ENCODE results near the gene IRAG1. TPM values are rescaled to one million over a fixed set of nuclear protein-coding genes. Genes with fewer than 3 reads are reported as not detected.

IRAG1 gene
- total and polyA plus RNA-seq, 2 experiments from 2014 or later: 1.5 to 2.7 TPM

DNA sequence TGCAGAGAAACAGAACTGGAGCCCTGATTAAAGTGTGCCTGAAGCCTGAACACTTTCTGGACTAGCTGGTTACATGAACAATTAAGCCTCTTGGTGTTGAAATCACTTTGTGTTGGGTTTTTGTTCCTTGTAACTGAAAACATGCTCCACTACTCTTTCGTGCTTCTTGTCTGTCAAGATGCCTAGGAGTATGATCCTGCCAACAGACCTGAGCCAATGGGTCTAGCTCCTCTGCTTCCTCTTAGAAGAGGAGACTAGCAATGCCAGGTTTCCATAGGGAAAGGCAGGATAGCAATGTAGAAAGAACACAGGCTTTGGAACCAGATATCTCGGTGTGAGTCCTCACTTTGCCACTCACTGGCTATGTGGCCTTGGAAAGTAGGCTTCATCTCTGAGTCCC is 40.3 kb downstream of the IRAG1 start (continued):
- TF ChIP-seq, protein P1, sequence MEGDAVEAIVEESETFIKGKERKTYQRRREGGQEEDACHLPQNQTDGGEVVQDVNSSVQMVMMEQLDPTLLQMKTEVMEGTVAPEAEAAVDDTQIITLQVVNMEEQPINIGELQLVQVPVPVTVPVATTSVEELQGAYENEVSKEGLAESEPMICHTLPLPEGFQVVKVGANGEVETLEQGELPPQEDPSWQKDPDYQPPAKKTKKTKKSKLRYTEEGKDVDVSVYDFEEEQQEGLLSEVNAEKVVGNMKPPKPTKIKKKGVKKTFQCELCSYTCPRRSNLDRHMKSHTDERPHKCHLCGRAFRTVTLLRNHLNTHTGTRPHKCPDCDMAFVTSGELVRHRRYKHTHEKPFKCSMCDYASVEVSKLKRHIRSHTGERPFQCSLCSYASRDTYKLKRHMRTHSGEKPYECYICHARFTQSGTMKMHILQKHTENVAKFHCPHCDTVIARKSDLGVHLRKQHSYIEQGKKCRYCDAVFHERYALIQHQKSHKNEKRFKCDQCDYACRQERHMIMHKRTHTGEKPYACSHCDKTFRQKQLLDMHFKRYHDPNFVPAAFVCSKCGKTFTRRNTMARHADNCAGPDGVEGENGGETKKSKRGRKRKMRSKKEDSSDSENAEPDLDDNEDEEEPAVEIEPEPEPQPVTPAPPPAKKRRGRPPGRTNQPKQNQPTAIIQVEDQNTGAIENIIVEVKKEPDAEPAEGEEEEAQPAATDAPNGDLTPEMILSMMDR (conservative IDR thresholded peaks at IDR 0.05; ENCODE audit: low read depth in 2 of 2): no peak
- TF ChIP-seq, protein P2, sequence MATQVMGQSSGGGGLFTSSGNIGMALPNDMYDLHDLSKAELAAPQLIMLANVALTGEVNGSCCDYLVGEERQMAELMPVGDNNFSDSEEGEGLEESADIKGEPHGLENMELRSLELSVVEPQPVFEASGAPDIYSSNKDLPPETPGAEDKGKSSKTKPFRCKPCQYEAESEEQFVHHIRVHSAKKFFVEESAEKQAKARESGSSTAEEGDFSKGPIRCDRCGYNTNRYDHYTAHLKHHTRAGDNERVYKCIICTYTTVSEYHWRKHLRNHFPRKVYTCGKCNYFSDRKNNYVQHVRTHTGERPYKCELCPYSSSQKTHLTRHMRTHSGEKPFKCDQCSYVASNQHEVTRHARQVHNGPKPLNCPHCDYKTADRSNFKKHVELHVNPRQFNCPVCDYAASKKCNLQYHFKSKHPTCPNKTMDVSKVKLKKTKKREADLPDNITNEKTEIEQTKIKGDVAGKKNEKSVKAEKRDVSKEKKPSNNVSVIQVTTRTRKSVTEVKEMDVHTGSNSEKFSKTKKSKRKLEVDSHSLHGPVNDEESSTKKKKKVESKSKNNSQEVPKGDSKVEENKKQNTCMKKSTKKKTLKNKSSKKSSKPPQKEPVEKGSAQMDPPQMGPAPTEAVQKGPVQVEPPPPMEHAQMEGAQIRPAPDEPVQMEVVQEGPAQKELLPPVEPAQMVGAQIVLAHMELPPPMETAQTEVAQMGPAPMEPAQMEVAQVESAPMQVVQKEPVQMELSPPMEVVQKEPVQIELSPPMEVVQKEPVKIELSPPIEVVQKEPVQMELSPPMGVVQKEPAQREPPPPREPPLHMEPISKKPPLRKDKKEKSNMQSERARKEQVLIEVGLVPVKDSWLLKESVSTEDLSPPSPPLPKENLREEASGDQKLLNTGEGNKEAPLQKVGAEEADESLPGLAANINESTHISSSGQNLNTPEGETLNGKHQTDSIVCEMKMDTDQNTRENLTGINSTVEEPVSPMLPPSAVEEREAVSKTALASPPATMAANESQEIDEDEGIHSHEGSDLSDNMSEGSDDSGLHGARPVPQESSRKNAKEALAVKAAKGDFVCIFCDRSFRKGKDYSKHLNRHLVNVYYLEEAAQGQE (IDR thresholded peaks at IDR 0.05; ENCODE audit: unreplicated experiment): no peak
- TF ChIP-seq, protein P3, sequence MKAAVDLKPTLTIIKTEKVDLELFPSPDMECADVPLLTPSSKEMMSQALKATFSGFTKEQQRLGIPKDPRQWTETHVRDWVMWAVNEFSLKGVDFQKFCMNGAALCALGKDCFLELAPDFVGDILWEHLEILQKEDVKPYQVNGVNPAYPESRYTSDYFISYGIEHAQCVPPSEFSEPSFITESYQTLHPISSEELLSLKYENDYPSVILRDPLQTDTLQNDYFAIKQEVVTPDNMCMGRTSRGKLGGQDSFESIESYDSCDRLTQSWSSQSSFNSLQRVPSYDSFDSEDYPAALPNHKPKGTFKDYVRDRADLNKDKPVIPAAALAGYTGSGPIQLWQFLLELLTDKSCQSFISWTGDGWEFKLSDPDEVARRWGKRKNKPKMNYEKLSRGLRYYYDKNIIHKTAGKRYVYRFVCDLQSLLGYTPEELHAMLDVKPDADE (IDR thresholded peaks at IDR 0.05): no peak

DNA sequence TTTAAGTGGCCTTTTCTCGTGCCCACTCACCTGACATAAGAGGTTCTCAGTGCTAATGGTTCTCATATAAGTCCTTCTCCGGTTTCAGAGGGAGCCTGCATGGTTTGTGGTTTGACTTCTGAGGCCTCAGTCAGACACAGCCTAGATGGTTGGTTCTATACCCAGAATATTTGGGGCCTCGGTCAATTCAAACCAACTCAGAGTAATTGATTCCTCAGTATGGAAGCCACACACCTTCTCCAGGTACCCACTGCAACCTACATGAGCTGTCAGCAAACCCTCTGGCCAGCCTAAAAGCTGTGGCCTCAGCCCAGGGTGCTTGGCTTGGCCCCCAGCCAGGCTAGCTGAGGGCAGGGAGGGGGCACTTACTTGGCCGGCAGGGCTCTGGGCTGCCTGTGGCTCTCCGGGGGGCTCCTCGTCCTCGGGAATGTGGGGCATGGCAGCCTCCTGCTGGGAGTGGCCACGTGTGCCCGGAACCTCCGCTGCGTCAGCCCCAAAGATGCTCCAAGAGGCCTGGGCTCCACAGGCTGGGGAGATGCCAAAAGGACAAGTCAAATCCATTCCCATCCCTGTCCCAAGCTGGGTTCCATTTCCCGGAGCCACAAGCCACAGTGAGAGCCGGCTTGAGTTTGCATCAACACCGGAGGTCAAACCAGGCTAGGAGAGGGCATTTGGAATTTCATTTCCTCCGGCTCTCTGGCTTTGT is 41.7 kb downstream of the IRAG1 start:
- H3F3A ChIP-seq (replicated peaks; ENCODE audit: low read depth): no peaks in the 10 kb centered on the region
- DNase-seq (ENCODE audit: low spot score) (no peak), ATAC-seq (no peak)
- Mint-ChIP-seq H3K4me3 (no peak overlapping the region), H3K27me3 (ENCODE audit: insufficient read depth, low read depth, poor library complexity) (peaks cover 1% of the 10 kb centered on the region), H3K9me3 (no peaks in the 10 kb centered on the region), H3K27ac (no peak overlapping the region), H3K4me1 (no peaks in the 10 kb centered on the region), H3K36me3 (ENCODE audit: low read depth) (no peaks in the 10 kb centered on the region)
- H3K9me2 ChIP-seq (ENCODE audit: insufficient read depth): no peaks in the 10 kb centered on the region; the same call in 1 of the 2 replicates
- H3K36me3 ChIP-seq (ENCODE audit: insufficient read depth): no peaks in the 10 kb centered on the region
- no peaks in the 10 kb centered on the region for H3K27me3 ChIP-seq (ENCODE audit: insufficient read depth)
- no peak overlapping the region for H3K4me3 ChIP-seq
- no peak overlapping the region for H2AFZ ChIP-seq
- no peak overlapping the region for H3K4me2 ChIP-seq
- no peak overlapping the region for H3K27ac ChIP-seq (ENCODE audit: low read depth)
- no peaks in the 10 kb centered on the region for H3K4me1 ChIP-seq (ENCODE audit: insufficient read depth)
- no peaks in the 10 kb centered on the region for H4K20me1 ChIP-seq (replicated peaks; ENCODE audit: insufficient read depth)
- H3K79me2 ChIP-seq (replicated peaks; ENCODE audit: insufficient read depth): no peaks in the 10 kb centered on the region
- TF ChIP-seq EZH2 (IDR thresholded peaks at IDR 0.05; ENCODE audit: low read depth, unreplicated experiment) (no peak), ZNF114 (CRISPR knock-in tag; IDR thresholded peaks at IDR 0.05) (no peak), JUNB (IDR thresholded peaks at IDR 0.05; ENCODE audit: unreplicated experiment) (no peak), STAT1 (IDR thresholded peaks at IDR 0.05; ENCODE audit: unreplicated experiment) (no peak), CREB1 (CRISPR knock-in tag; IDR thresholded peaks at IDR 0.05; ENCODE audit: low read depth) (no peak)
- TF ChIP-seq, protein P4, sequence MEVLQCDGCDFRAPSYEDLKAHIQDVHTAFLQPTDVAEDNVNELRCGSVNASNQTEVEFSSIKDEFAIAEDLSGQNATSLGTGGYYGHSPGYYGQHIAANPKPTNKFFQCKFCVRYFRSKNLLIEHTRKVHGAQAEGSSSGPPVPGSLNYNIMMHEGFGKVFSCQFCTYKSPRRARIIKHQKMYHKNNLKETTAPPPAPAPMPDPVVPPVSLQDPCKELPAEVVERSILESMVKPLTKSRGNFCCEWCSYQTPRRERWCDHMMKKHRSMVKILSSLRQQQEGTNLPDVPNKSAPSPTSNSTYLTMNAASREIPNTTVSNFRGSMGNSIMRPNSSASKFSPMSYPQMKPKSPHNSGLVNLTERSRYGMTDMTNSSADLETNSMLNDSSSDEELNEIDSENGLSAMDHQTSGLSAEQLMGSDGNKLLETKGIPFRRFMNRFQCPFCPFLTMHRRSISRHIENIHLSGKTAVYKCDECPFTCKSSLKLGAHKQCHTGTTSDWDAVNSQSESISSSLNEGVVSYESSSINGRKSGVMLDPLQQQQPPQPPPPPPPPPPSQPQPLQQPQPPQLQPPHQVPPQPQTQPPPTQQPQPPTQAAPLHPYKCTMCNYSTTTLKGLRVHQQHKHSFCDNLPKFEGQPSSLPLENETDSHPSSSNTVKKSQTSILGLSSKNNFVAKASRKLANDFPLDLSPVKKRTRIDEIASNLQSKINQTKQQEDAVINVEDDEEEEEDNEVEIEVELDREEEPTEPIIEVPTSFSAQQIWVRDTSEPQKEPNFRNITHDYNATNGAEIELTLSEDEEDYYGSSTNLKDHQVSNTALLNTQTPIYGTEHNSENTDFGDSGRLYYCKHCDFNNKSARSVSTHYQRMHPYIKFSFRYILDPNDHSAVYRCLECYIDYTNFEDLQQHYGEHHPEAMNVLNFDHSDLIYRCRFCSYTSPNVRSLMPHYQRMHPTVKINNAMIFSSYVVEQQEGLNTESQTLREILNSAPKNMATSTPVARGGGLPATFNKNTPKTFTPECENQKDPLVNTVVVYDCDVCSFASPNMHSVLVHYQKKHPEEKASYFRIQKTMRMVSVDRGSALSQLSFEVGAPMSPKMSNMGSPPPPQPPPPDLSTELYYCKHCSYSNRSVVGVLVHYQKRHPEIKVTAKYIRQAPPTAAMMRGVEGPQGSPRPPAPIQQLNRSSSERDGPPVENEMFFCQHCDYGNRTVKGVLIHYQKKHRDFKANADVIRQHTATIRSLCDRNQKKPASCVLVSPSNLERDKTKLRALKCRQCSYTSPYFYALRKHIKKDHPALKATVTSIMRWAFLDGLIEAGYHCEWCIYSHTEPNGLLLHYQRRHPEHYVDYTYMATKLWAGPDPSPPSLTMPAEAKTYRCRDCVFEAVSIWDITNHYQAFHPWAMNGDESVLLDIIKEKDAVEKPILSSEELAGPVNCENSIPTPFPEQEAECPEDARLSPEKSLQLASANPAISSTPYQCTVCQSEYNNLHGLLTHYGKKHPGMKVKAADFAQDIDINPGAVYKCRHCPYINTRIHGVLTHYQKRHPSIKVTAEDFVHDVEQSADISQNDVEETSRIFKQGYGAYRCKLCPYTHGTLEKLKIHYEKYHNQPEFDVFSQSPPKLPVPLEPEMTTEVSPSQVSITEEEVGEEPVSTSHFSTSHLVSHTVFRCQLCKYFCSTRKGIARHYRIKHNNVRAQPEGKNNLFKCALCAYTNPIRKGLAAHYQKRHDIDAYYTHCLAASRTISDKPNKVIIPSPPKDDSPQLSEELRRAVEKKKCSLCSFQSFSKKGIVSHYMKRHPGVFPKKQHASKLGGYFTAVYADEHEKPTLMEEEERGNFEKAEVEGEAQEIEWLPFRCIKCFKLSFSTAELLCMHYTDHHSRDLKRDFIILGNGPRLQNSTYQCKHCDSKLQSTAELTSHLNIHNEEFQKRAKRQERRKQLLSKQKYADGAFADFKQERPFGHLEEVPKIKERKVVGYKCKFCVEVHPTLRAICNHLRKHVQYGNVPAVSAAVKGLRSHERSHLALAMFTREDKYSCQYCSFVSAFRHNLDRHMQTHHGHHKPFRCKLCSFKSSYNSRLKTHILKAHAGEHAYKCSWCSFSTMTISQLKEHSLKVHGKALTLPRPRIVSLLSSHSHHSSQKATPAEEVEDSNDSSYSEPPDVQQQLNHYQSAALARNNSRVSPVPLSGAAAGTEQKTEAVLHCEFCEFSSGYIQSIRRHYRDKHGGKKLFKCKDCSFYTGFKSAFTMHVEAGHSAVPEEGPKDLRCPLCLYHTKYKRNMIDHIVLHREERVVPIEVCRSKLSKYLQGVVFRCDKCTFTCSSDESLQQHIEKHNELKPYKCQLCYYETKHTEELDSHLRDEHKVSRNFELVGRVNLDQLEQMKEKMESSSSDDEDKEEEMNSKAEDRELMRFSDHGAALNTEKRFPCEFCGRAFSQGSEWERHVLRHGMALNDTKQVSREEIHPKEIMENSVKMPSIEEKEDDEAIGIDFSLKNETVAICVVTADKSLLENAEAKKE (CRISPR knock-in tag; IDR thresholded peaks at IDR 0.05): no peak
